ENCODE results near the gene GLIS2. TPM values are rescaled to one million over a fixed set of nuclear protein-coding genes. Genes with fewer than 3 reads are reported as not detected.

Gene GLIS2
- polyA plus RNA-seq, 6 donors from 2014 or later = not detected

GRCh38 chr16:4387781-4388180 is 71.9 kb downstream of the GLIS2 start:
- peak overlapping the region in 1 of 6 donors; percentile 78 for H3K27ac Mint-ChIP-seq
- peaks cover 0 to 4% (median 0%) of the 10 kb centered on the region in 3 donors for H3K4me1 Mint-ChIP-seq
- H3K4me3 Mint-ChIP-seq = no peak overlapping the region
- no peak for DNase-seq
- no peak for ATAC-seq (ENCODE audit: low read depth in 2 of 2)
- peaks cover 0 to 7% of the 10 kb centered on the region in 2 donors for H3K36me3 Mint-ChIP-seq
- no peaks in the 10 kb centered on the region for H3K27me3 Mint-ChIP-seq
- no peaks in the 10 kb centered on the region for H3K9me3 Mint-ChIP-seq

- no peak for ATAC-seq (ENCODE audit: low read depth in 2 of 2)
- no peaks in the 10 kb centered on the region for H3K9me3 Mint-ChIP-seq
- H3K4me1 Mint-ChIP-seq = peaks cover 0 to under 1% (median 0%) of the 10 kb centered on the region in 3 donors
- peaks cover 0 to 2% of the 10 kb centered on the region in 2 donors for H3K36me3 Mint-ChIP-seq
- H3K27ac Mint-ChIP-seq = no peak overlapping the region
- no peaks in the 10 kb centered on the region for H3K27me3 Mint-ChIP-seq
- H3K4me3 Mint-ChIP-seq = no peak overlapping the region
- no peak for DNase-seq
Measured at GRCh38 chr16:4388271-4389021, 72.6 kb downstream of the GLIS2 start.

Other genes starting within 250 kb of the GLIS2 start
- gene ADCY9, start 199.6 kb upstream of the GLIS2 start, polyA plus RNA-seq (ENCODE audit: low read depth in 6 of 6) = under 1 TPM; 0.08 to 0.91 (median 0.19) TPM
- gene SRL, start 74.0 kb upstream of the GLIS2 start, polyA plus RNA-seq (ENCODE audit: low read depth in 6 of 6) = not detected
- 1 to 10 TPM in 1 of 6 donors, under 1 TPM in 5; 0.77 to 1.5 (median 0.87) TPM for gene TFAP4, start 43.0 kb upstream of the GLIS2 start, polyA plus RNA-seq (ENCODE audit: low read depth in 6 of 6)
- gene PAM16, start 35.3 kb downstream of the GLIS2 start, polyA plus RNA-seq (ENCODE audit: low read depth in 6 of 6) = 10 to 100 TPM; 33.1 to 54.6 (median 47.6) TPM
- under 1 TPM in 3 of 6 donors, not detected in 3; 0.13 to 0.21 (median 0.16) TPM for gene VASN, start 55.8 kb downstream of the GLIS2 start, polyA plus RNA-seq (ENCODE audit: low read depth in 6 of 6)
- 10 to 100 TPM in 5 of 6 donors, 1 to 10 TPM in 1; 9.0 to 40.1 (median 20.7) TPM for gene CORO7, start 100.5 kb downstream of the GLIS2 start, polyA plus RNA-seq (ENCODE audit: low read depth in 6 of 6)
- gene DNAJA3, start 109.8 kb downstream of the GLIS2 start, polyA plus RNA-seq (ENCODE audit: low read depth in 6 of 6) = 10 to 100 TPM; 42.3 to 64.2 (median 44.2) TPM
- gene NMRAL1, start 158.6 kb downstream of the GLIS2 start, polyA plus RNA-seq (ENCODE audit: low read depth in 6 of 6) = 10 to 100 TPM; 18.1 to 50.9 (median 31.6) TPM
- 10 to 100 TPM; 36.9 to 49.8 (median 41.9) TPM for gene HMOX2, start 160.3 kb downstream of the GLIS2 start, polyA plus RNA-seq (ENCODE audit: low read depth in 6 of 6)
- 10 to 100 TPM; 10.9 to 26.5 (median 17.3) TPM for gene CDIP1, start 222.7 kb downstream of the GLIS2 start, polyA plus RNA-seq (ENCODE audit: low read depth in 6 of 6)
- under 1 TPM in 2 of 6 donors, not detected in 4; 0.09 to 0.11 TPM for gene C16orf96, start 240.3 kb downstream of the GLIS2 start, polyA plus RNA-seq (ENCODE audit: low read depth in 6 of 6)

Data from naive B cell (primary cell).